ENCODE results near the gene NET1.
A peak's percentile ranks its signal among the peaks of the same experiment; 100 is the strongest.

Gene NET1

DNA sequence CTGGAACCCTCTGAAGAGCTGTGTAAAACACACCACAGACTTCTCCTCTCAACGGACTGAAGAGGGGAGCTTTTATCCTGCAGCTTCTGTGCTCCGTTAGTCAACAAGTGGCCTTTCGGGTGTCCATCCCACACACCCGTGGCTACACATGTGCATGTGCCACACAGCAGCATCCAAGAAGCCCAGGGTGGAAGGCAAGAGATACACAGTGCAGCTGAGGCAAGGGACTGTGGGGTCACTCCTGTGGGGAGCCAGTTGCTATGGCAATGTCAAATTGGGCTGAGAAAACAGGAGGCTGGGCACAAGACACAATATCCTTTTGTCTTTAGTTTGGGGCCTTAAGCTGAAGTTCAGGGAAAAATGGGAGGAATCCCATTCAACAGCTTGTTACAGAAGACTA, 28.7 kb downstream of the NET1 start:
- POLR2A ChIA-PET: no interaction called here
- DNase-seq (ENCODE audit: extremely low spot score): no peak
- CTCF ChIA-PET: interaction anchor here (0.6 to 10.7 kb wide), 13 partner anchors 8 to 593 kb away, joined by 3 to 145 read pairs (median 5); no protein-coding TSS in a partner anchor
- TF ChIP-seq, protein P1, sequence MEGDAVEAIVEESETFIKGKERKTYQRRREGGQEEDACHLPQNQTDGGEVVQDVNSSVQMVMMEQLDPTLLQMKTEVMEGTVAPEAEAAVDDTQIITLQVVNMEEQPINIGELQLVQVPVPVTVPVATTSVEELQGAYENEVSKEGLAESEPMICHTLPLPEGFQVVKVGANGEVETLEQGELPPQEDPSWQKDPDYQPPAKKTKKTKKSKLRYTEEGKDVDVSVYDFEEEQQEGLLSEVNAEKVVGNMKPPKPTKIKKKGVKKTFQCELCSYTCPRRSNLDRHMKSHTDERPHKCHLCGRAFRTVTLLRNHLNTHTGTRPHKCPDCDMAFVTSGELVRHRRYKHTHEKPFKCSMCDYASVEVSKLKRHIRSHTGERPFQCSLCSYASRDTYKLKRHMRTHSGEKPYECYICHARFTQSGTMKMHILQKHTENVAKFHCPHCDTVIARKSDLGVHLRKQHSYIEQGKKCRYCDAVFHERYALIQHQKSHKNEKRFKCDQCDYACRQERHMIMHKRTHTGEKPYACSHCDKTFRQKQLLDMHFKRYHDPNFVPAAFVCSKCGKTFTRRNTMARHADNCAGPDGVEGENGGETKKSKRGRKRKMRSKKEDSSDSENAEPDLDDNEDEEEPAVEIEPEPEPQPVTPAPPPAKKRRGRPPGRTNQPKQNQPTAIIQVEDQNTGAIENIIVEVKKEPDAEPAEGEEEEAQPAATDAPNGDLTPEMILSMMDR (IDR thresholded peaks at IDR 0.05; ENCODE audit: control extremely low read depth, extremely low read depth, low read depth, missing control alignments): no peak

DNA sequence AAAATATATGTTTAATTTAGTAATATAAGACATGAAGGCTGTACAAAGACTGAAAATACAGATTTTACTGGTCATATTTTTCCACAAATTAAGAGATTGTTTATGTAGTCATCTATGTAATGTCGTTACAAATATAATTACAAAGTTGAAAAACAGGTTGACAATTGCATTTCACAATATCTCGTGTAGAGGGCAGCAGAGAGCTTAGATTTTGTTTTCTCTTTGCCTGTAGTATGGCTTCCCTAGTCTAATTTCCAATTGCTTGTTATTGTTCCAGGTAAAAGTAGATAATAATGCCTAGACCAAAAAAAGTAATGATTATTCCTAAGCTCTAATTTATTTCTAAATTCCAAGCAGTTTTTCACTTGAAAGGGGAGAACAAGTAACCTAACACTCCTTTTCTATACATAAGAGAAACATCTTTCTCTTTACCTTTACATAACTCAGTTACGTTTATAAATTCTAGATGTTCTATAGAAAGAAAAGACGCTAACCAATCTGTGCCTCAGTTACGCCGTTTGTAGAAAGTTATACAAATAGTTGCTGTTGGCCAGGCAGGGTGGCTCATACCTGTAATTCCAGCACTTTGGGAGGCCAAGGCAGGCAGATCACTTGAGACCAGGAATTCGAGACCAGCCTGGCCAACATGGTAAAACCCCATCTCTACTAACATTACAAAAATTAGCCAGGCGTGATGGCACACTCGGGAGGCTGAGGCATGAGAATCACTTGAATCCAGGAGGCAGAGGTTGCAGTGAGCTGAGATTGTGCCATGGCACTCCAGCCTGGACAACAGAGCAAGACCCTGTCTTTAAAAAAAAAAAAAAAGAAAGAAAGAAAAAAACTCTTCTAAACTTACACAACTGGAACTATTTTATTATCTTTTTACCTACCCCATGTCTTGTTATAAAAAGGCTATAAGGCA, 30.0 kb downstream of the NET1 start:
- CTCF ChIA-PET: interaction anchor here (0.7 to 10.7 kb wide), 30 partner anchors 8 to 644 kb away, joined by 3 to 145 read pairs (median 4); no protein-coding TSS in a partner anchor
- TF ChIP-seq, protein P1 (IDR thresholded peaks at IDR 0.05; ENCODE audit: control extremely low read depth, extremely low read depth, low read depth, missing control alignments): peak; percentile 70
- DNase-seq (ENCODE audit: extremely low spot score): peak; percentile 32
- POLR2A ChIA-PET: interaction anchor here (0.6 kb wide), 1 partner anchor 371 kb away, joined by 4 read pairs; the partner anchor contains the start of gene GDI2

DNA sequence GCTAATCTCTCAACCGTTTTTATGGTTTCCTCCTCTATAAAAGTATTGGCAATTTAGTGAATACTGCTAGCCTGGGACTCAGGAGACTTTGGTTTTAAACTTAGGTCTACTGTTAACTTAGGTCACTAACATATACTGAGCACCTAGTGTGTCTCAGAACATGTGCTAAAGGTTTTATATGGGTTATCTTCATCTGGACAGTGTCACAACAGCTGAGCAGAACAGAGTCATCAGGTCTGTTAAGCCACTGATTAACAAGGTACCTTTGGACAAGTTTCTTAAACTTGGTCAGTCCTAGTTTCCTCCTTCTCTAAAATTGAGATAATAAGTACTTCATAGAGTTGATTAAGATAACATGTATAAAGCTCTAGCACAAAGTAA, 30.6 kb downstream of the NET1 start:
- no peak for DNase-seq (ENCODE audit: extremely low spot score)
- CTCF ChIA-PET: interaction anchor here (0.7 to 10.7 kb wide), 18 partner anchors 10 to 643 kb away, joined by 3 to 145 read pairs (median 4); no protein-coding TSS in a partner anchor
- TF ChIP-seq, protein P1 (IDR thresholded peaks at IDR 0.05; ENCODE audit: control extremely low read depth, extremely low read depth, low read depth, missing control alignments): no peak
- POLR2A ChIA-PET: no interaction called here

DNA sequence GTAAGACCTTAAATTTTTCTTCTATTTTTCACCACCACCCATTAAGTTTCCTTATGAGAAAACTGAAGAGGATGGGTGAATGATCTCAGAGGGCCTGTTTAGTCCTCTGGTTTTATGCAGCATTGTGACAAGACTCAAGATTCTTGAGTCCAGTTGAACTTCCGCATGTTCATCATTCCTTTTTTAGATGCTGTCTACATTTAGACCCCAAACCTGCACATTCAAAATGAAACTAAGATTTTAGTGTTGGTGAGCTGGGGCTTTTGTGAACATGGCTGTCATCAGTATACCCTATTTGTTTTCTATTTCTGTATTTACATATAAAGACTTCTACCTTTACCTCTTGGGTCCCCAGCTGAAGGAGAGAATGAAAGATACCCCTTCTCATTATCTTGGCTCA, 31.1 kb downstream of the NET1 start:
- DNase-seq (ENCODE audit: extremely low spot score): peak; percentile 75
- TF ChIP-seq, protein P1 (IDR thresholded peaks at IDR 0.05; ENCODE audit: control extremely low read depth, extremely low read depth, low read depth, missing control alignments): no peak
- ChIA-PET POLR2A (interaction anchor here (1.3 kb wide), 1 partner anchor 179 kb away, joined by 3 read pairs; no protein-coding TSS in a partner anchor), CTCF (interaction anchor here (0.8 to 10.7 kb wide), 13 partner anchors 10 to 628 kb away, joined by 3 to 145 read pairs (median 7); no protein-coding TSS in a partner anchor)

DNA sequence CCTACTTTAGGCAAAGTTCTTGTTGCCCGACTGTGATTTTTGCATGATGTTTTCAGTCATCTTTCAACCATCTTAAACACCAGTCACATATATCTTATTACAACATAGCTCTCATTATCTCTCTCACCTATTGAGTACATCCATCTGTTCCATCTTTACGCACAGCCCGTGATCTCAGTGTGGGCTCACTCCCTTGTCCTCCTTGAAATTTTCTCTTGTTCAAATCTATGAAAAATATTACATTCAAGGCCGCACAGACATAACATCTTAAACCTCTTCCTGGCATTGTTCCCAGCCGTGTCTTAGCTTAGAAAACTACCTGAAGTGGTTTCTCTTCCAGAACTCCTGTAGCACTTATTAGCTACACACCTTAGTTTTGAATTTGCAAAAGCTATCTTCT, 32.6 kb downstream of the NET1 start:
- ChIA-PET CTCF (interaction anchor here (1.2 to 10.7 kb wide), 5 partner anchors 12 to 630 kb away, joined by 3 to 145 read pairs (median 8); no protein-coding TSS in a partner anchor), POLR2A (no interaction called here)
- DNase-seq (ENCODE audit: extremely low spot score): no peak
- TF ChIP-seq, protein P1 (IDR thresholded peaks at IDR 0.05; ENCODE audit: control extremely low read depth, extremely low read depth, low read depth, missing control alignments): no peak

DNA sequence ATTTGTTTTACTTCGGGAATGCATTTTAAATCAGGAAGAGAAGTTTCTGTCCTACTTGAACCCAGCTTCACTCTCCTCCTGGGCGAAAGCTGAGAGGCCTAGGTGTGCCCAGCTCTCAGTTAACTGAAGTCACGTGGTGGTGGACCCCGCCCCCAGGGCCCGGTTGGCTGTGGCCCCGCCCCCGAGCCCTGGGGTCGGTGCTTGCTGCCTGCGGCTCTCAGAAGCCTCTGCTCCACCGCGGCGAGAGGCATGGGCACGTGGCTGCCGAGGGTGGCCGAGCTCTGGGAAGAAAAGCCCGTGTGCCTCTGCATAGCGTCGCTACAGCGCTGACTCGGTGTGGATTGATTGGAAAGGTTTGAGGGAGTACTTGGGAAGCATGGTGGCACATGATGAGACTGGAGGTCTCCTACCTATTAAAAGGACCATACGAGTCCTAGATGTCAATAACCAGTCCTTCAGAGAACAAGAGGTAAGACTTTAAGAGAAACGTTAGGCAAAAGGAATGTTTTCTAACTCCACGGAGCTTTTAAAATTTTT, 34.1 kb downstream of the NET1 start:
- ChIA-PET POLR2A (no interaction called here), CTCF (interaction anchor here (1.1 to 10.7 kb wide), 5 partner anchors 15 to 632 kb away, joined by 3 to 145 read pairs (median 4); no protein-coding TSS in a partner anchor)
- TF ChIP-seq, protein P1 (IDR thresholded peaks at IDR 0.05; ENCODE audit: control extremely low read depth, extremely low read depth, low read depth, missing control alignments): no peak
- peak; percentile 58 for DNase-seq (ENCODE audit: extremely low spot score)
